ENCODE measurements around the gene ICA1.

The ICA1 gene

DNA sequence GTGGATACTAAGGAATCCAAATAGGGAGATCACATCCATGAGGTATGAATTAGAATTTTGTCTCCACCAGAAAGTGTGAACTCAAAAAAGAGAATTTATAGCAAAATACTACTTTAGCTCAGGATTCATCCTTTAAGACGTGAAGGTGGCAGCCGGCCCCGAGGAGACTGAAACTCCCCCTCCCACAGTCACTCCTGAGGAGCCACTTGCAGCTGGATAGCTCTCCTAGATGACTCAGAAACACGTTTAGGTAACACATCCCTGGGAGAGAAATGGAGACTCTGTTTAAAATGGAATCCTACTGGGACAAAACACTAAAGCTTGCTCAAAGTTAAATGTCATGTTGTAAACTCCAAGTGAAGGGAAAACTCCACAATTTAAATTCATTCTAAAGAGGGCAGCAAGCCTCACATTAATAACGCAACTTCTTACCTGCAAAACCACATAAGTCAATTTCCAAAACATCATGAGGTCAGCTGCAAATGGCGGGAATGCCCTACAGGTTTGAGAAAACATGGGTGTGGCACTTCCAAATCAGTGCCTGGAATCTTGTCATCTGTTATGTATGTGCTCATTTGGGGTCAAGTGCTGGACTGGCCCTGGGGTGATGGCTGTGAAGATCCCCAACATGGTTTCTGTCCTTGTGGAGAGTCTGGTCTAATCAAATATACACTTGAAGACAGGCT lies 46.2 kb downstream of the ICA1 start:
- DNase-seq (ENCODE audit: low read depth) = no peak
- H3K4me3 ChIP-seq (ENCODE audit: low read length) = no peak overlapping the region
- TF ChIP-seq, protein P1, sequence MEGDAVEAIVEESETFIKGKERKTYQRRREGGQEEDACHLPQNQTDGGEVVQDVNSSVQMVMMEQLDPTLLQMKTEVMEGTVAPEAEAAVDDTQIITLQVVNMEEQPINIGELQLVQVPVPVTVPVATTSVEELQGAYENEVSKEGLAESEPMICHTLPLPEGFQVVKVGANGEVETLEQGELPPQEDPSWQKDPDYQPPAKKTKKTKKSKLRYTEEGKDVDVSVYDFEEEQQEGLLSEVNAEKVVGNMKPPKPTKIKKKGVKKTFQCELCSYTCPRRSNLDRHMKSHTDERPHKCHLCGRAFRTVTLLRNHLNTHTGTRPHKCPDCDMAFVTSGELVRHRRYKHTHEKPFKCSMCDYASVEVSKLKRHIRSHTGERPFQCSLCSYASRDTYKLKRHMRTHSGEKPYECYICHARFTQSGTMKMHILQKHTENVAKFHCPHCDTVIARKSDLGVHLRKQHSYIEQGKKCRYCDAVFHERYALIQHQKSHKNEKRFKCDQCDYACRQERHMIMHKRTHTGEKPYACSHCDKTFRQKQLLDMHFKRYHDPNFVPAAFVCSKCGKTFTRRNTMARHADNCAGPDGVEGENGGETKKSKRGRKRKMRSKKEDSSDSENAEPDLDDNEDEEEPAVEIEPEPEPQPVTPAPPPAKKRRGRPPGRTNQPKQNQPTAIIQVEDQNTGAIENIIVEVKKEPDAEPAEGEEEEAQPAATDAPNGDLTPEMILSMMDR (conservative IDR thresholded peaks at IDR 0.05; ENCODE audit: low read length) = no peak

DNA sequence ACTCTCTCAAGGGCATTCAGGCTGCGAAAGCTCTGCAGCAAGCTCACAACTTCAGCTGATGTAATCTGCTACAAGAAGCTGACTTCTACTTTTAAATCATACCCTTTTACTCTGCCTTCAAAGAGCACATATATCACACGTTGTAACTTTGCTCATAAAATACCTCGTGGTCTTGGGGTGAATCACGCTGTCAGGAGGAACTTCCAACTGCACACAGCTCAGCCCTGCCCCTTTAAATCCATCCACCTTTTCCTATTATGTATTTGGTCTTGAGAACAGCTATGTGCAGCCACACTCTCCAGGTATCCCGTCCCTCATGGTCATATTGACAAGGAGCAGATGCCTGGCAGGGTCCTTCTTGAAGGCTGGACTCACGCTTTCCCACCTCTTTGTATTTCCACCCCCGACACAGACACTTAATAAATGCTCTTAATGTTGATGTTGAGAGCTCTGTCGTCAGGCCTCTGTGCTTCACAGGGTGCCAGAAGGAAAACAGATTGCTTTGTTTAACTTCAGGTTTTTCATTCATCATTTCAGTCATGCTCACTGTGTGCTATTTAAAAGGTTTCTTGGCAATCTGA lies 47.6 kb downstream of the ICA1 start:
- peak; percentile 56 for DNase-seq (ENCODE audit: low read depth)
- TF ChIP-seq, protein P1 (conservative IDR thresholded peaks at IDR 0.05; ENCODE audit: low read length) = no peak
- H3K4me3 ChIP-seq (ENCODE audit: low read length) = no peak overlapping the region

DNA sequence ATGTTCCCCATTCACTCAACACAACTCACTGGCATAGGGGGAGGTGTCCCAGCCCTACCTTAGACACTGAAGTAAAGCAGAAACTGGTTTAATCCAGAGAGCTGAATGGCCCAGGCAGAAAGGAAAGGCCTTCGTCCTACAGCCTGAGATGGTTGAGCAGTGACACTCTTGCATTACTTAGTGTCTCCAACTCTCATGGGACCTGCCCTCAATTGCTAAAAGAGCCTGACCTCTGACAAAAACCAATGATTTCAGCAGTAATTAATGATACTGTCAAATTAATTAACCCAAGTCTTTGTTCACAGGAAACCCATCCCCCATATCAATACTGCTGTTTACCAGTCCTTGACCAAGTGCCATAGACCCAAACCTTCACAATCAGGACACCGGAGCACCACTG lies 48.6 kb downstream of the ICA1 start:
- H3K4me3 ChIP-seq (ENCODE audit: low read length) = no peak overlapping the region
- TF ChIP-seq, protein P1 (conservative IDR thresholded peaks at IDR 0.05; ENCODE audit: low read length) = no peak
- DNase-seq (ENCODE audit: low read depth) = no peak

DNA sequence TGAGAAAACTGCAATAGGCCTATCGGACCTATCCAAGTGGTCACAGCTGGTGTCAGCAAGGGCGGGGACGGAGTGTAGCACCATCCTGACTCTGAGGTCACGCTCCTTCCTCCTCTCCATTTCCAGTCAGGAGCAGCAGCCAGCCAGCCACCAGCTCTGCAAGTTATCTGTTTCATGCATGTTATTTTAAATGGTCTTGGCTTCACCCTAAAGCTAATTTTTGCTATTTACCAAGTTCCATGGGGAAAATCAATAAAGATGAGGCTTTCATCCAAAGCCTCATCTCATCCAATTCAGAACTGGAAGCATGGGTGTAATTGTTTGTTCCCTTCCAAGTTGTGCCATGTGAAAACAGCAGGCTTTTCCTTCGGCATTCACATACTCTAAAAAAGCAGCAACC lies 49.3 kb downstream of the ICA1 start:
- no peak overlapping the region for H3K4me3 ChIP-seq (ENCODE audit: low read length)
- DNase-seq (ENCODE audit: low read depth) = no peak
- TF ChIP-seq, protein P1 (conservative IDR thresholded peaks at IDR 0.05; ENCODE audit: low read length) = no peak

DNA sequence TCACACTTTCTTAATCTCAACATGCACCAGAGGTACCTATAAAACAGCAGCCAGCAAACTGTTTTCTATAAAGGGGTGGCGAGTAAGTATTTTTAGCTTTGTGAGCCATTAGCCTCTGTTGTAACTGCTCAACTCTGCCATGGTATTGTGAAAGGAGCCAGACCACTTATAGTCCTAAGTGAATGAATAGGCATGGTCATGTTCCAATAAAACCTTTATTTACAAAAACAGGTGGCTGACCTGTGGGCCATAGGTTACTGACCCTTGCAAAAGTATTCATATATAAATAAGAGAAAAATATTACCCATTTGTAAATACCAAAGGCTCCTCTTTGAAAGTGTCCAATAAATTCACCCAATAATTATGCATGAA lies 50.3 kb downstream of the ICA1 start:
- TF ChIP-seq, protein P1 (conservative IDR thresholded peaks at IDR 0.05; ENCODE audit: low read length) = no peak
- no peak for DNase-seq (ENCODE audit: low read depth)
- H3K4me3 ChIP-seq (ENCODE audit: low read length) = no peak overlapping the region

DNA sequence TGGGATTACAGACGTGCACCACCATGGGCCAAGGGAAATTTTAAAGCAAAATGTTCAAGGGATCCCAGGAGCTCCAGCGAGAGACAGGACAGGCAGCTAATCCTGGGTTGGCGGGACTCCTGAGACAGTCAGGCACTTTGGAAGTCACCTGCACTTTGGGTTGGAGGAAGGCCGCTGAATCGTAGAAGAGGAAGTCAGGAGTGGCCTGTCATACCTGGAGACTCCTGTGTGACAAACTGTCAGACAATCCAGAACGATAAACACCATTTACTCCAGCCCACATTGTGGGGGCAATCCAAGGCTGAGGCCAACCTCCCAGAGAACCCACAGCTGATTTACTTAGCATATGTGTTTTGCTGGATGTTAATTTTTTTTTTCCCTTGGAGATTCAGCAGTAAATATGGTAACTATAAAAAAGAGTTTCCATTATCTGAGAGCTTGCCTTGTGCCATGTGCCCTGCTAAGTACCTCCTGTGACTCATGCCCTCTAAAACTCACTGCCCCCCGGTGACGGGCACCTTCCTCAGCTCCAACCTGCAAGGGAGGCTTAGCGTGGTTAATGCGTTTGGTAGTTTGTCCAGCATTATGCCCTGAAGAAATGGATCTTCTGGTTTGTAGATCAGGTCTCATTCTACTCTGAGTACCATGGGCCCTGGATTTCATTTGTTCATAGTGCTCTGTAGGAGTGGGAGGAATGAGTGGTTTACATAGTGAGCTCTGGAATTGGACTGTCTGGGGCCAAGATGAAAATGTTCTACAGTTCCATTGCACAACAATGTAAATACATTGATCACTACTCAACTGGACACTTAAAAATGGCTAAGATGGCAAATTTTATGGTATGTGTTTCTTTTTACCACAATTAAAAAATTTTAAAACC lies 50.9 kb downstream of the ICA1 start:
- DNase-seq (ENCODE audit: low read depth) = no peak
- H3K4me3 ChIP-seq (ENCODE audit: low read length) = no peak overlapping the region
- TF ChIP-seq, protein P1 (conservative IDR thresholded peaks at IDR 0.05; ENCODE audit: low read length) = no peak
